OCI-LY7 (cell line): ENCODE measurements around the gene PLPP4. TPM values are rescaled to one million over a fixed set of nuclear protein-coding genes. Genes with fewer than 3 reads are reported as not detected.

ENCODE experiments used
- BruUV-seq: library from RNA; stranded (reverse); fragments of 400-500 nt; replicated peaks from 2 replicates; lab custom pipeline; 2021; lab: Mats Ljungman, UMichigan
- CTCF ChIA-PET: fragments of 300-600 bp; sonication (Branson Sonifier 250); formaldehyde crosslinking; loops from one replicate; lab custom pipeline; 2022; ENCODE audit warnings: antibody characterized with exemption; ENCODE audit not compliant: unreplicated experiment; lab: Charles Lee
- POLR2A ChIA-PET: fragments of 300-600 bp; sonication (Branson Sonifier 250); formaldehyde crosslinking; loops from one replicate; lab custom pipeline; 2022; ENCODE audit warnings: antibody characterized with exemption; lab: Charles Lee
- DNase-seq: peaks from one replicate; pipeline ENCODE4 v3.0.0-alpha.2; 2015; ENCODE audit warnings: low spot score
- H2AFZ ChIP-seq: fragments of 200-600 bp; sonication (generic), shearing (Covaris generic); 2 replicates; pipeline ENCODE4 v1.6.1; 2014; ENCODE audit warnings: mild to moderate bottlenecking, antibody characterized with exemption, low read length, moderate library complexity
- H3K27ac ChIP-seq: fragments of 200-600 bp; sonication (generic); 2 replicates; pipeline ENCODE4 v1.5.1; 2014; ENCODE audit warnings: mixed run types, low read depth, mild to moderate bottlenecking, moderate library complexity, low read length, inconsistent platforms; ENCODE audit not compliant: poor library complexity, severe bottlenecking
- H3K36me3 ChIP-seq: fragments of 200-600 bp; sonication (generic); 2 replicates; pipeline ENCODE4 v1.6.1; 2014; ENCODE audit warnings: mild to moderate bottlenecking, antibody characterized with exemption, low read length, moderate library complexity, mixed read lengths; ENCODE audit not compliant: insufficient read depth
- H3K4me1 ChIP-seq: fragments of 200-600 bp; sonication (generic); 2 replicates; pipeline ENCODE4 v1.5.1; 2014; ENCODE audit warnings: mild to moderate bottlenecking, low read length; ENCODE audit not compliant: insufficient read depth, poor library complexity, severe bottlenecking
- H3K4me2 ChIP-seq: fragments of 200-600 bp; sonication (generic); 2 replicates; pipeline ENCODE4 v1.6.1; 2014; ENCODE audit warnings: mild to moderate bottlenecking, low read length
- H3K4me3 ChIP-seq: fragments of 200-600 bp; sonication (generic); 2 replicates; pipeline ENCODE4 v1.5.1; 2014; ENCODE audit warnings: mild to moderate bottlenecking, low read depth, low read length; ENCODE audit not compliant: poor library complexity, severe bottlenecking
- H3K79me2 ChIP-seq: fragments of 200-600 bp; sonication (generic); 2 replicates; pipeline ENCODE4 v1.6.1; 2016; ENCODE audit warnings: low read depth, mild to moderate bottlenecking, low read length, moderate library complexity, mixed read lengths; ENCODE audit not compliant: insufficient read depth
- H3K9me2 ChIP-seq: fragments of 200-600 bp; sonication (generic); 2 replicates; pipeline ENCODE4 v1.6.1; 2016; ENCODE audit warnings: mild to moderate bottlenecking, low read length, mixed read lengths; ENCODE audit not compliant: insufficient read depth
- H3K9me3 ChIP-seq: fragments of 200-600 bp; sonication (generic); 2 replicates; pipeline ENCODE4 v1.6.1; 2014; ENCODE audit warnings: mild to moderate bottlenecking, mixed run types, low read length, mixed read lengths
- H4K20me1 ChIP-seq: fragments of 200-600 bp; sonication (generic); 2 replicates; pipeline ENCODE4 v1.6.1; 2014; ENCODE audit warnings: mild to moderate bottlenecking, antibody characterized with exemption, low read length, moderate library complexity, mixed read lengths; ENCODE audit not compliant: insufficient read depth
- CTCF ChIP-seq: fragments of 200-600 bp; sonication (generic); conservative IDR thresholded peaks from 2 replicates; pipeline ENCODE4 v1.5.1; 2014; ENCODE audit warnings: mild to moderate bottlenecking, antibody characterized with exemption, low read length, moderate library complexity, mixed read lengths
- EZH2phosphoT487 ChIP-seq: fragments of 200-600 bp; sonication (generic); IDR thresholded peaks from 2 replicates; pipeline ENCODE4 v1.6.1; 2018; ENCODE audit warnings: low read depth, borderline replicate concordance, mild to moderate bottlenecking, mixed run types, antibody characterized with exemption, low read length, moderate library complexity, mixed read lengths
- intact Hi-C: fragments of 100-400 bp; cut with micrococcal nuclease; formaldehyde crosslinking; loops from one replicate; pipeline ENCODE4 v1.10.0; 2022; ENCODE audit not compliant: unreplicated experiment
- total RNA-seq, 2 experiments: library from RNA; depleted of rRNA in 1 of 2; stranded (reverse); fragments of >200 nt in 1 of 2; shearing (Covaris generic) in 1 of 2; gene quantifications; 2 replicates each; pipeline ENCODE4 v1.2.3, GENCODE V29; 2014 to 2022

The PLPP4 gene
- total RNA-seq, 2 experiments from 2014 or later, result not detected

GRCh38 chr10:120466006-120466405 is 9.0 kb downstream of the PLPP4 start:
- POLR2A ChIA-PET, result no interaction called here
- no TSS peak for BruUV-seq
- TF ChIP-seq EZH2phosphoT487 (no peak), CTCF (no peak)

GRCh38 chr10:120473593-120473992 is 16.6 kb downstream of the PLPP4 start:
- no TSS peak for BruUV-seq
- H2AFZ ChIP-seq, result no peak overlapping the region
- H3K9me3 ChIP-seq, result no peaks in the 10 kb centered on the region
- no peak overlapping the region for H3K4me2 ChIP-seq
- intact Hi-C loops, result no loop called here
- DNase-seq, result no peak
- ChIA-PET POLR2A (no interaction called here), CTCF (no interaction called here)
- H3K4me3 ChIP-seq, result no peak overlapping the region
- no peaks in the 10 kb centered on the region for H3K79me2 ChIP-seq
- no peaks in the 10 kb centered on the region for H3K36me3 ChIP-seq
- TF ChIP-seq CTCF (no peak), EZH2phosphoT487 (no peak)
- H3K9me2 ChIP-seq, result no peaks in the 10 kb centered on the region
- no peak overlapping the region for H3K27ac ChIP-seq
- H3K4me1 ChIP-seq, result no peaks in the 10 kb centered on the region
- H4K20me1 ChIP-seq, result no peaks in the 10 kb centered on the region

More at GRCh38 chr10:120466006-120466405, 9.0 kb downstream of the PLPP4 start:
- H2AFZ ChIP-seq, result no peak overlapping the region
- no peaks in the 10 kb centered on the region for H3K9me2 ChIP-seq
- H3K4me2 ChIP-seq, result no peak overlapping the region
- intact Hi-C loops, result no loop called here
- no peaks in the 10 kb centered on the region for H3K36me3 ChIP-seq
- no peaks in the 10 kb centered on the region for H3K4me1 ChIP-seq
- H3K27ac ChIP-seq, result no peak overlapping the region
- H3K79me2 ChIP-seq, result no peaks in the 10 kb centered on the region
- no peak overlapping the region for H3K4me3 ChIP-seq
- CTCF ChIA-PET, result no interaction called here
- no peaks in the 10 kb centered on the region for H3K9me3 ChIP-seq
- H4K20me1 ChIP-seq, result no peaks in the 10 kb centered on the region
- DNase-seq, result no peak

- Histone ChIP-seq H3K79me2 (no peaks in the 10 kb centered on the region), H2AFZ (no peak overlapping the region), H3K4me1 (no peaks in the 10 kb centered on the region), H3K4me2 (no peak overlapping the region), H3K9me2 (no peaks in the 10 kb centered on the region), H3K27ac (no peak overlapping the region), H3K4me3 (no peak overlapping the region), H3K9me3 (no peaks in the 10 kb centered on the region), H4K20me1 (no peaks in the 10 kb centered on the region), H3K36me3 (no peaks in the 10 kb centered on the region)
- intact Hi-C loops, result no loop called here
- POLR2A ChIA-PET, result no interaction called here
- DNase-seq, result no peak
- TF ChIP-seq EZH2phosphoT487 (no peak), CTCF (no peak)
- no TSS peak for BruUV-seq
- CTCF ChIA-PET, result no interaction called here
Observed at GRCh38 chr10:120474956-120475355, 17.9 kb downstream of the PLPP4 start.
